ENCODE data around the gene SEC14L6. TPM values are rescaled to one million over a fixed set of nuclear protein-coding genes. Genes with fewer than 3 reads are reported as not detected.
"Not testable (repeated sequence)": the region's sequence is repeated elsewhere in the genome, so short reads cannot be mapped to it uniquely, and the experiment has no call there.

SEC14L6 gene
- total RNA-seq, 1 donor from 2014 or later: 3.3 TPM

- Mint-ChIP-seq H3K4me1 (peaks cover 5% of the 10 kb centered on the region), H3K36me3 (ENCODE audit: low read depth) (no peaks in the 10 kb centered on the region), H3K9me3 (no peaks in the 10 kb centered on the region), H3K27me3 (ENCODE audit: low read depth) (no peaks in the 10 kb centered on the region), H3K27ac (ENCODE audit: unreplicated experiment) (no peak overlapping the region), H3K4me3 (no peak overlapping the region)
- no peak for TF ChIP-seq CTCF (conservative IDR thresholded peaks at IDR 0.05)
- DNase-seq (ENCODE audit: low read depth, low spot score): no peak
Measured at GRCh38 chr22:30557243-30557642, 10.7 kb upstream of the SEC14L6 start.

DNA sequence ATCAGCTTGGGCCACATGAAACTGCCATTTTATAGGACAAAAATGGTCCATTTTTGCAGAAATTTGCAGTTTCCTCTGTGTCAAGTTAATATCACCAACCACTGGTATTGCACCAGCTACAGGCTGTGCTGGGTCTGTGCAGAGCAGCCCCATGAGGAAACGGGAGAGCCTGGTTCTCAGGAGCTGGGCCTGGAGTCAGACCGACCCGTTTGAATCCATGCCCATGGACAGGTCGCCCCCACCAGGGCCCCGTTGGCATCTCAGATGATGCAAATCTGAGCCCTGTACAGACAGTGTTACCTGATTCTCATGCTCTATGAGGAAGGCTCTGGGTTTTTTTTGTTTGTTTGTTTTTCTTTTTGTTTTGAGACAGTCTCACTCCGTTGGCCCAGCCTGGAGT, 9.8 kb upstream of the SEC14L6 start:
- TF ChIP-seq CTCF (conservative IDR thresholded peaks at IDR 0.05): no peak
- no peaks in the 10 kb centered on the region for H3K9me3 Mint-ChIP-seq
- no peak overlapping the region for H3K27ac Mint-ChIP-seq (ENCODE audit: unreplicated experiment)
- peaks cover 5% of the 10 kb centered on the region for H3K4me1 Mint-ChIP-seq
- no peak for DNase-seq (ENCODE audit: low read depth, low spot score)
- no peak overlapping the region for H3K4me3 Mint-ChIP-seq
- H3K27me3 Mint-ChIP-seq (ENCODE audit: low read depth): no peaks in the 10 kb centered on the region
- H3K36me3 Mint-ChIP-seq (ENCODE audit: low read depth): no peaks in the 10 kb centered on the region

GRCh38 chr22:30555282-30556210, 9.0 kb upstream of the SEC14L6 start:
- peak; percentile 21 for TF ChIP-seq CTCF (conservative IDR thresholded peaks at IDR 0.05)
- Mint-ChIP-seq H3K27ac (ENCODE audit: unreplicated experiment) (no peak overlapping the region), H3K9me3 (no peaks in the 10 kb centered on the region), H3K27me3 (ENCODE audit: low read depth) (no peaks in the 10 kb centered on the region), H3K4me1 (peaks cover 5% of the 10 kb centered on the region), H3K4me3 (no peak overlapping the region), H3K36me3 (ENCODE audit: low read depth) (no peaks in the 10 kb centered on the region)
- DNase-seq (ENCODE audit: low read depth, low spot score): no peak

GRCh38 chr22:30553971-30554370, 7.4 kb upstream of the SEC14L6 start:
- TF ChIP-seq CTCF (conservative IDR thresholded peaks at IDR 0.05): no peak
- Mint-ChIP-seq H3K36me3 (ENCODE audit: low read depth) (no peaks in the 10 kb centered on the region), H3K9me3 (no peaks in the 10 kb centered on the region), H3K4me3 (no peak overlapping the region), H3K4me1 (no peaks in the 10 kb centered on the region), H3K27me3 (ENCODE audit: low read depth) (no peaks in the 10 kb centered on the region), H3K27ac (ENCODE audit: unreplicated experiment) (no peak overlapping the region)
- no peak for DNase-seq (ENCODE audit: low read depth, low spot score)

GRCh38 chr22:30552719-30553118, 6.2 kb upstream of the SEC14L6 start:
- no peak for DNase-seq (ENCODE audit: low read depth, low spot score)
- H3K27ac Mint-ChIP-seq (ENCODE audit: unreplicated experiment): no peak overlapping the region
- no peaks in the 10 kb centered on the region for H3K9me3 Mint-ChIP-seq
- no peaks in the 10 kb centered on the region for H3K36me3 Mint-ChIP-seq (ENCODE audit: low read depth)
- no peak for TF ChIP-seq CTCF (conservative IDR thresholded peaks at IDR 0.05)
- H3K4me3 Mint-ChIP-seq: no peak overlapping the region
- no peaks in the 10 kb centered on the region for H3K4me1 Mint-ChIP-seq
- no peaks in the 10 kb centered on the region for H3K27me3 Mint-ChIP-seq (ENCODE audit: low read depth)

DNA sequence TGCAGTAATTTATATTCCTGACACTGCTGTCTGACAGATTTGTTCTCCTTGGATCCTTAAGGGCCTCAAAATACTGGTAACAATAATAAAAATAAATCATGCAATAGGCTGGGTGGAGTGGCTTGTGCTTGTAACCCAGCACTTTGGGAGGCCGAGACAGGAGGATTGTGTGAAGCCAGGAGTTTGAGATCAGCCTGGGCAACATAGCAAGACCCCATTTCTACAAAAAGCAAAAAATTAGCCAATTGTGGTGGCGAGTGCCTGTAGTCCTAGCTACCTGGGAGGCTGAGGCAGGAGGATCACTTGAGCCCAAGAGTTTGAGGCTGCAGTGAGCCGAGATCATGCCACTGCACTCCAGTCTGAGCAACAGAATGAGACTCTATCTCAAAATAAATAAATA, 5.3 kb upstream of the SEC14L6 start:
- not testable (repeated sequence) for H3K27ac Mint-ChIP-seq (ENCODE audit: unreplicated experiment); H3K27me3 Mint-ChIP-seq (ENCODE audit: low read depth)

More for the DNA sequence above, 5.3 kb upstream of the SEC14L6 start:
- not testable (repeated sequence) for H3K4me3 Mint-ChIP-seq; H3K4me1 Mint-ChIP-seq; DNase-seq (ENCODE audit: low read depth, low spot score); H3K9me3 Mint-ChIP-seq; H3K36me3 Mint-ChIP-seq (ENCODE audit: low read depth)

Measured in neural crest cell (in vitro differentiated cells).